Head of caudate nucleus (tissue), 42 donors: ENCODE measurements around the gene RHOG.
A peak's percentile ranks its signal among the peaks of the same experiment; 100 is the strongest.
"Not testable (repeated sequence)": the region's sequence is repeated elsewhere in the genome, so short reads cannot be mapped to it uniquely, and the experiment has no call there.

Source experiments
- DNase-seq, 42 donors: peaks; one replicate each; pipeline versions ENCODE4 v3.0.0 to v3.0.0-alpha.2; 2020 to 2021; ENCODE audit warnings: mixed read lengths in 7 of 42
- intact Hi-C: fragments of 100-400 bp; cut with DNase I; formaldehyde crosslinking; loops from one replicate; pipeline ENCODE4 v1.15.0; 2022

RHOG gene

GRCh38 chr11:3822312-3822711 lies 18.4 kb downstream of the RHOG start:
- DNase-seq = no peak
- intact Hi-C loops = no loop called here

GRCh38 chr11:3820971-3821370 lies 19.8 kb downstream of the RHOG start:
- DNase-seq = no peak
- intact Hi-C loops = no loop called here

GRCh38 chr11:3817181-3817800 lies 23.5 kb downstream of the RHOG start:
- DNase-seq = no peak
- intact Hi-C loops = no loop called here

- intact Hi-C loops = no loop called here
- DNase-seq = no peak
Measured at GRCh38 chr11:3816673-3817072, 24.1 kb downstream of the RHOG start.

- intact Hi-C loops = no loop called here
- no peak for DNase-seq
Measured at GRCh38 chr11:3815845-3816244, 24.9 kb downstream of the RHOG start.

GRCh38 chr11:3814832-3815231 lies 25.9 kb downstream of the RHOG start:
- DNase-seq, intact Hi-C loops: not testable (repeated sequence)

- peak in 10 of 42 donors; percentile 9 to 65 (median 43) for DNase-seq
- intact Hi-C loops = no loop called here
Measured at GRCh38 chr11:3810951-3811350, 29.8 kb downstream of the RHOG start.

- intact Hi-C loops = no loop called here
- no peak for DNase-seq
Measured at GRCh38 chr11:3810446-3810845, 30.3 kb downstream of the RHOG start.

- no peak for DNase-seq
- intact Hi-C loops = no loop called here
Measured at GRCh38 chr11:3809624-3809928, 31.2 kb downstream of the RHOG start.

- no peak for DNase-seq
- intact Hi-C loops = no loop called here
Measured at GRCh38 chr11:3808861-3809623, 31.7 kb downstream of the RHOG start.

- peak in 39 of 42 donors; percentile 39 to 81 (median 62) for DNase-seq
- intact Hi-C loops = no loop called here
Measured at GRCh38 chr11:3807909-3808860, 32.6 kb downstream of the RHOG start, which contains the start of gene PGAP2. Gene PGAP2, plus strand, starts transcription at chr11:3808560. Its CDS starts 2,700 bp downstream, at chr11:3811260.

GRCh38 chr11:3803726-3804495 lies 36.8 kb downstream of the RHOG start:
- peak in 2 of 42 donors; percentile 2 to 28 for DNase-seq
- intact Hi-C loops = no loop called here

- intact Hi-C loops = no loop called here
- DNase-seq = no peak
Measured at GRCh38 chr11:3802011-3802790, 38.6 kb downstream of the RHOG start.

GRCh38 chr11:3799873-3800272 lies 40.9 kb downstream of the RHOG start:
- DNase-seq = no peak
- intact Hi-C loops = loop anchor here (5.0 kb wide), 1 partner anchor 42 kb away; the partner anchor contains the start of gene RHOG

GRCh38 chr11:3799143-3799542 lies 41.6 kb downstream of the RHOG start:
- no peak for DNase-seq
- intact Hi-C loops = loop anchor here (5.0 kb wide), 1 partner anchor 43 kb away; the partner anchor contains the start of gene RHOG

- intact Hi-C loops = loop anchor here (5.0 kb wide), 1 partner anchor 45 kb away; the partner anchor contains the start of gene RHOG
- peak; percentile 99 to 100 (median 100) for DNase-seq
Measured at GRCh38 chr11:3797329-3798090, 43.2 kb downstream of the RHOG start, which contains the start of gene NUP98. Gene NUP98, minus strand, starts transcription at chr11:3797554. Its CDS starts 15,437 bp downstream, at chr11:3782117.

GRCh38 chr11:3796801-3797328 lies 43.9 kb downstream of the RHOG start:
- intact Hi-C loops = loop anchor here (5.0 kb wide), 1 partner anchor 45 kb away; the partner anchor contains the start of gene RHOG
- peak in 4 of 42 donors; percentile 6 to 19 (median 10) for DNase-seq
